Measurements from ENCODE around the gene BLM. TPM values are rescaled to one million over a fixed set of nuclear protein-coding genes. Genes with fewer than 3 reads are reported as not detected.

Gene BLM
- total and polyA plus RNA-seq, 2 of the 13 experiments (the other 11 are each of a cell fraction or from before 2014, with no cell fraction given): 5.1 to 11.8 TPM

DNA sequence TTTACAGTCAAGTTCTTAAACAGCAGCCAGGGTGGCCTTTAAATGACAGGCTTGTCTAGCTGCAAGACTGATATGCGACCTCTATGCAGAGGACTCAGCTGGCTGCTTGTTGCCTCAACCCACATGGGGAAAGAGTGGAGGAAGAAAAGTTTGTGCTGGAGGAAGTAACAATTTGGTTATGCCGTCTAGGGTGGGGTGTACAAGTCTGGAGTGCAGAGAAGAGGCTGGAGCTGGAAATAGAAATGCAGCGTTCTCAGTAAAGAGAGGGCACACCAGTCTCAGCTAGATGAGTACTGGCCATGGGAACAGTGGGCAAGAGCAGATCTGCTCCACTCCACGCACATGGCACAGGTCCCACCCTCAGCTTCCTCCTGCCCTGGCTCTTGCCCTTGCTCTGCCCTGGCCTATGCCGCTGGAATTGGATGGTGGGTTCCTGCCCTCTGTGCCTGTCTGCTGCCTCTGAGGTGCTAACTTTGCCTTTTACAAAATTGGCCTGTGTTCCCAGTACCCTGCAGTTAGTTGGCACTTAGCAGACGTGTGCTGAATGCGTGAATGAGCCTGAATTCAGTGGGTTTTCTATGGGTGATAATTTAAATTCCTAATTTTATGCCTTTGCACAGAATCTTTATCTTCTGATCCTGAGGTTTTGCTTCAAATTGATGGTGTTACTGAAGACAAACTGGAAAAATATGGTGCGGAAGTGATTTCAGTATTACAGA lies 91.5 kb downstream of the BLM start:
- FAIRE-seq (no peak), DNase-seq (ENCODE audit: low spot score) (no peak), ATAC-seq (no peak)
- Histone ChIP-seq H3K4me3 (replicated peaks in 1 of 3; ENCODE audit: insufficient read depth in 1 of 3, low read depth in 2 of 3, low read length in 3 of 3) (no peak overlapping the region), H3K27me3 (ENCODE audit: control insufficient read depth in 1 of 2, insufficient read depth in 2 of 2, low read length in 2 of 2) (no peaks in the 10 kb centered on the region), H3K9ac (ENCODE audit: insufficient read depth, low read depth, low read length) (no peak overlapping the region), H3K9me3 (ENCODE audit: low read length) (no peaks in the 10 kb centered on the region), H3K36me3 (replicated peaks in 1 of 2; ENCODE audit: control insufficient read depth in 1 of 2, insufficient read depth in 2 of 2, low read length in 2 of 2) (peaks cover 1 to 33% of the 10 kb centered on the region in 2 experiments; a peak in 3 of 5 replicates), H4K20me1 (ENCODE audit: insufficient read depth, low read length) (no peaks in the 10 kb centered on the region), H2AFZ (ENCODE audit: low read length) (no peak overlapping the region), H3K4me2 (ENCODE audit: low read depth, low read length) (no peak overlapping the region), H3K4me1 (ENCODE audit: insufficient read depth, low read length) (no peaks in the 10 kb centered on the region), H3K79me2 (ENCODE audit: insufficient read depth, low read length) (no peaks in the 10 kb centered on the region), H3K27ac (ENCODE audit: extremely low read length, insufficient read depth, low read length) (no peak overlapping the region)
- WGBS (ENCODE audit: low lambda C conversion rate): 92% methylated on average over 7 of the region's 8 CpGs
- no TSS peak for BruUV-seq (replicated peaks)
- in situ Hi-C loops (cut with HindIII; ENCODE audit: extremely low pct_ligation_motif_present, low pct_unique_long_range_greater_than_20kb) (no loop called here), intact Hi-C loops (cut with micrococcal nuclease; ENCODE audit: unreplicated experiment) (no loop called here)
- POLR2A ChIA-PET: no interaction called here
- CTCF ChIA-PET (ENCODE audit: low intra/inter-chr PET ratio, low total read pairs): no interaction called here
- TF ChIP-seq HDAC1 (CRISPR knock-in tag; IDR thresholded peaks at IDR 0.05): no peak
- TF ChIP-seq, protein P1, sequence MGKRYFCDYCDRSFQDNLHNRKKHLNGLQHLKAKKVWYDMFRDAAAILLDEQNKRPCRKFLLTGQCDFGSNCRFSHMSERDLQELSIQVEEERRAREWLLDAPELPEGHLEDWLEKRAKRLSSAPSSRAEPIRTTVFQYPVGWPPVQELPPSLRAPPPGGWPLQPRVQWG (CRISPR knock-in tag; IDR thresholded peaks at IDR 0.05; ENCODE audit: borderline replicate concordance, low read depth): no peak
- TF ChIP-seq, protein P2, sequence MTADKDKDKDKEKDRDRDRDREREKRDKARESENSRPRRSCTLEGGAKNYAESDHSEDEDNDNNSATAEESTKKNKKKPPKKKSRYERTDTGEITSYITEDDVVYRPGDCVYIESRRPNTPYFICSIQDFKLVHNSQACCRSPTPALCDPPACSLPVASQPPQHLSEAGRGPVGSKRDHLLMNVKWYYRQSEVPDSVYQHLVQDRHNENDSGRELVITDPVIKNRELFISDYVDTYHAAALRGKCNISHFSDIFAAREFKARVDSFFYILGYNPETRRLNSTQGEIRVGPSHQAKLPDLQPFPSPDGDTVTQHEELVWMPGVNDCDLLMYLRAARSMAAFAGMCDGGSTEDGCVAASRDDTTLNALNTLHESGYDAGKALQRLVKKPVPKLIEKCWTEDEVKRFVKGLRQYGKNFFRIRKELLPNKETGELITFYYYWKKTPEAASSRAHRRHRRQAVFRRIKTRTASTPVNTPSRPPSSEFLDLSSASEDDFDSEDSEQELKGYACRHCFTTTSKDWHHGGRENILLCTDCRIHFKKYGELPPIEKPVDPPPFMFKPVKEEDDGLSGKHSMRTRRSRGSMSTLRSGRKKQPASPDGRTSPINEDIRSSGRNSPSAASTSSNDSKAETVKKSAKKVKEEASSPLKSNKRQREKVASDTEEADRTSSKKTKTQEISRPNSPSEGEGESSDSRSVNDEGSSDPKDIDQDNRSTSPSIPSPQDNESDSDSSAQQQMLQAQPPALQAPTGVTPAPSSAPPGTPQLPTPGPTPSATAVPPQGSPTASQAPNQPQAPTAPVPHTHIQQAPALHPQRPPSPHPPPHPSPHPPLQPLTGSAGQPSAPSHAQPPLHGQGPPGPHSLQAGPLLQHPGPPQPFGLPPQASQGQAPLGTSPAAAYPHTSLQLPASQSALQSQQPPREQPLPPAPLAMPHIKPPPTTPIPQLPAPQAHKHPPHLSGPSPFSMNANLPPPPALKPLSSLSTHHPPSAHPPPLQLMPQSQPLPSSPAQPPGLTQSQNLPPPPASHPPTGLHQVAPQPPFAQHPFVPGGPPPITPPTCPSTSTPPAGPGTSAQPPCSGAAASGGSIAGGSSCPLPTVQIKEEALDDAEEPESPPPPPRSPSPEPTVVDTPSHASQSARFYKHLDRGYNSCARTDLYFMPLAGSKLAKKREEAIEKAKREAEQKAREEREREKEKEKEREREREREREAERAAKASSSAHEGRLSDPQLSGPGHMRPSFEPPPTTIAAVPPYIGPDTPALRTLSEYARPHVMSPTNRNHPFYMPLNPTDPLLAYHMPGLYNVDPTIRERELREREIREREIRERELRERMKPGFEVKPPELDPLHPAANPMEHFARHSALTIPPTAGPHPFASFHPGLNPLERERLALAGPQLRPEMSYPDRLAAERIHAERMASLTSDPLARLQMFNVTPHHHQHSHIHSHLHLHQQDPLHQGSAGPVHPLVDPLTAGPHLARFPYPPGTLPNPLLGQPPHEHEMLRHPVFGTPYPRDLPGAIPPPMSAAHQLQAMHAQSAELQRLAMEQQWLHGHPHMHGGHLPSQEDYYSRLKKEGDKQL (CRISPR knock-in tag; IDR thresholded peaks at IDR 0.05; ENCODE audit: low read depth): no peak
- TF ChIP-seq ZNF24 (IDR thresholded peaks at IDR 0.05): no peak
- no peak for TF ChIP-seq ZNF326 (CRISPR knock-in tag; IDR thresholded peaks at IDR 0.05; ENCODE audit: borderline replicate concordance)
- TF ChIP-seq, protein P3, sequence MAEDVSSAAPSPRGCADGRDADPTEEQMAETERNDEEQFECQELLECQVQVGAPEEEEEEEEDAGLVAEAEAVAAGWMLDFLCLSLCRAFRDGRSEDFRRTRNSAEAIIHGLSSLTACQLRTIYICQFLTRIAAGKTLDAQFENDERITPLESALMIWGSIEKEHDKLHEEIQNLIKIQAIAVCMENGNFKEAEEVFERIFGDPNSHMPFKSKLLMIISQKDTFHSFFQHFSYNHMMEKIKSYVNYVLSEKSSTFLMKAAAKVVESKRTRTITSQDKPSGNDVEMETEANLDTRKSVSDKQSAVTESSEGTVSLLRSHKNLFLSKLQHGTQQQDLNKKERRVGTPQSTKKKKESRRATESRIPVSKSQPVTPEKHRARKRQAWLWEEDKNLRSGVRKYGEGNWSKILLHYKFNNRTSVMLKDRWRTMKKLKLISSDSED (CRISPR knock-in tag; IDR thresholded peaks at IDR 0.05): no peak
- TF ChIP-seq, protein P4, sequence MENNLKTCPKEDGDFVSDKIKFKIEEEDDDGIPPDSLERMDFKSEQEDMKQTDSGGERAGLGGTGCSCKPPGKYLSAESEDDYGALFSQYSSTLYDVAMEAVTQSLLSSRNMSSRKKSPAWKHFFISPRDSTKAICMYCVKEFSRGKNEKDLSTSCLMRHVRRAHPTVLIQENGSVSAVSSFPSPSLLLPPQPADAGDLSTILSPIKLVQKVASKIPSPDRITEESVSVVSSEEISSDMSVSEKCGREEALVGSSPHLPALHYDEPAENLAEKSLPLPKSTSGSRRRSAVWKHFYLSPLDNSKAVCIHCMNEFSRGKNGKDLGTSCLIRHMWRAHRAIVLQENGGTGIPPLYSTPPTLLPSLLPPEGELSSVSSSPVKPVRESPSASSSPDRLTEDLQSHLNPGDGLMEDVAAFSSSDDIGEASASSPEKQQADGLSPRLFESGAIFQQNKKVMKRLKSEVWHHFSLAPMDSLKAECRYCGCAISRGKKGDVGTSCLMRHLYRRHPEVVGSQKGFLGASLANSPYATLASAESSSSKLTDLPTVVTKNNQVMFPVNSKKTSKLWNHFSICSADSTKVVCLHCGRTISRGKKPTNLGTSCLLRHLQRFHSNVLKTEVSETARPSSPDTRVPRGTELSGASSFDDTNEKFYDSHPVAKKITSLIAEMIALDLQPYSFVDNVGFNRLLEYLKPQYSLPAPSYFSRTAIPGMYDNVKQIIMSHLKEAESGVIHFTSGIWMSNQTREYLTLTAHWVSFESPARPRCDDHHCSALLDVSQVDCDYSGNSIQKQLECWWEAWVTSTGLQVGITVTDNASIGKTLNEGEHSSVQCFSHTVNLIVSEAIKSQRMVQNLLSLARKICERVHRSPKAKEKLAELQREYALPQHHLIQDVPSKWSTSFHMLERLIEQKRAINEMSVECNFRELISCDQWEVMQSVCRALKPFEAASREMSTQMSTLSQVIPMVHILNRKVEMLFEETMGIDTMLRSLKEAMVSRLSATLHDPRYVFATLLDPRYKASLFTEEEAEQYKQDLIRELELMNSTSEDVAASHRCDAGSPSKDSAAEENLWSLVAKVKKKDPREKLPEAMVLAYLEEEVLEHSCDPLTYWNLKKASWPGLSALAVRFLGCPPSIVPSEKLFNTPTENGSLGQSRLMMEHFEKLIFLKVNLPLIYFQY (CRISPR knock-in tag; IDR thresholded peaks at IDR 0.05; ENCODE audit: borderline replicate concordance): no peak
- TF ChIP-seq IRF2 (CRISPR knock-in tag; IDR thresholded peaks at IDR 0.05): no peak
- TF ChIP-seq, protein P5, sequence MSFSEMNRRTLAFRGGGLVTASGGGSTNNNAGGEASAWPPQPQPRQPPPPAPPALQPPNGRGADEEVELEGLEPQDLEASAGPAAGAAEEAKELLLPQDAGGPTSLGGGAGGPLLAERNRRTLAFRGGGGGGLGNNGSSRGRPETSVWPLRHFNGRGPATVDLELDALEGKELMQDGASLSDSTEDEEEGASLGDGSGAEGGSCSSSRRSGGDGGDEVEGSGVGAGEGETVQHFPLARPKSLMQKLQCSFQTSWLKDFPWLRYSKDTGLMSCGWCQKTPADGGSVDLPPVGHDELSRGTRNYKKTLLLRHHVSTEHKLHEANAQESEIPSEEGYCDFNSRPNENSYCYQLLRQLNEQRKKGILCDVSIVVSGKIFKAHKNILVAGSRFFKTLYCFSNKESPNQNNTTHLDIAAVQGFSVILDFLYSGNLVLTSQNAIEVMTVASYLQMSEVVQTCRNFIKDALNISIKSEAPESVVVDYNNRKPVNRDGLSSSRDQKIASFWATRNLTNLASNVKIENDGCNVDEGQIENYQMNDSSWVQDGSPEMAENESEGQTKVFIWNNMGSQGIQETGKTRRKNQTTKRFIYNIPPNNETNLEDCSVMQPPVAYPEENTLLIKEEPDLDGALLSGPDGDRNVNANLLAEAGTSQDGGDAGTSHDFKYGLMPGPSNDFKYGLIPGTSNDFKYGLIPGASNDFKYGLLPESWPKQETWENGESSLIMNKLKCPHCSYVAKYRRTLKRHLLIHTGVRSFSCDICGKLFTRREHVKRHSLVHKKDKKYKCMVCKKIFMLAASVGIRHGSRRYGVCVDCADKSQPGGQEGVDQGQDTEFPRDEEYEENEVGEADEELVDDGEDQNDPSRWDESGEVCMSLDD (CRISPR knock-in tag; IDR thresholded peaks at IDR 0.05; ENCODE audit: borderline replicate concordance): no peak

Data from HepG2 (cell line).